ENCODE data around the gene ISX.

ISX gene

DNA sequence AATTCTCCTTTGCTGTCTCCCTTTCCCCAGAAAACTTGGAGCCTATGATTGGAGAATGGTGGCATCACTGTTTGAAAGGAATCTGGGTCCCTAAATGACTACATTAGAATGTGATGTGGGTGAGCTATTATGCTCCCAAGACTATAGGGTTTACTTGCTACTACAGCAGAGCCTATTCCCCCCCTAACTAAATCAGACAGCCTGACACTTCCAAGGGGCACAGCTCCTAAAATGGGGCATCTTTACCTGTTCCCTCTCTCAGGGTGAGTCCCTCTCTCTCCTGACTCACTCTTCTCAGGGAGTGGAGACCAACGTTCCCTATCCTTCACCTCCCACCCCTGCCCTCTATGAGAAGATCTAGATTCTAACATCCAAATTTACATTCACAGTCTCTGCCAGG is 775 bp upstream of the ISX start:
- no peak for DNase-seq (ENCODE audit: insufficient read length, low spot score)
- FAIRE-seq, result no peak
- TF ChIP-seq, protein P1, sequence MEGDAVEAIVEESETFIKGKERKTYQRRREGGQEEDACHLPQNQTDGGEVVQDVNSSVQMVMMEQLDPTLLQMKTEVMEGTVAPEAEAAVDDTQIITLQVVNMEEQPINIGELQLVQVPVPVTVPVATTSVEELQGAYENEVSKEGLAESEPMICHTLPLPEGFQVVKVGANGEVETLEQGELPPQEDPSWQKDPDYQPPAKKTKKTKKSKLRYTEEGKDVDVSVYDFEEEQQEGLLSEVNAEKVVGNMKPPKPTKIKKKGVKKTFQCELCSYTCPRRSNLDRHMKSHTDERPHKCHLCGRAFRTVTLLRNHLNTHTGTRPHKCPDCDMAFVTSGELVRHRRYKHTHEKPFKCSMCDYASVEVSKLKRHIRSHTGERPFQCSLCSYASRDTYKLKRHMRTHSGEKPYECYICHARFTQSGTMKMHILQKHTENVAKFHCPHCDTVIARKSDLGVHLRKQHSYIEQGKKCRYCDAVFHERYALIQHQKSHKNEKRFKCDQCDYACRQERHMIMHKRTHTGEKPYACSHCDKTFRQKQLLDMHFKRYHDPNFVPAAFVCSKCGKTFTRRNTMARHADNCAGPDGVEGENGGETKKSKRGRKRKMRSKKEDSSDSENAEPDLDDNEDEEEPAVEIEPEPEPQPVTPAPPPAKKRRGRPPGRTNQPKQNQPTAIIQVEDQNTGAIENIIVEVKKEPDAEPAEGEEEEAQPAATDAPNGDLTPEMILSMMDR (IDR thresholded peaks at IDR 0.05; ENCODE audit: insufficient read depth, missing control alignments), result no peak

DNA sequence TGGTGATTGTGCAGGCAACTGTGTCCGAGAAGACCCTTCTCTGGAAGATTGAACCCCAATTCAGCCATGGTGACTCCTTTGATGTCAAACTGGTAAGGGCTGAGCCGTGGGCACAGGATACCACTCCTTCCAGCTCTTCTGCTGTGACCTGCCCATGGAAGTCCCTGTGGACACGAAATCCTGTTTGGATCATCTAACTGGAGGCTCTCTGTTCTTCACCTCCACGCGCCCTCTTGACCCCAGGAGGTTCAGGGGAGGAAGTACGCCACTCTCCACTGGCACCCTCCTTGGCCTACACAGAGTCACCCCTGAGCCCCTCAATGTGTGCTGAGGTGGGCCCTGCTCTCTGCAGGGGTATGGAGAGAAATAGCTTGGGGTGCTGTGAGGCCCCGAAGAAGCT is 810 bp downstream of the ISX start:
- no peak for FAIRE-seq

DNA sequence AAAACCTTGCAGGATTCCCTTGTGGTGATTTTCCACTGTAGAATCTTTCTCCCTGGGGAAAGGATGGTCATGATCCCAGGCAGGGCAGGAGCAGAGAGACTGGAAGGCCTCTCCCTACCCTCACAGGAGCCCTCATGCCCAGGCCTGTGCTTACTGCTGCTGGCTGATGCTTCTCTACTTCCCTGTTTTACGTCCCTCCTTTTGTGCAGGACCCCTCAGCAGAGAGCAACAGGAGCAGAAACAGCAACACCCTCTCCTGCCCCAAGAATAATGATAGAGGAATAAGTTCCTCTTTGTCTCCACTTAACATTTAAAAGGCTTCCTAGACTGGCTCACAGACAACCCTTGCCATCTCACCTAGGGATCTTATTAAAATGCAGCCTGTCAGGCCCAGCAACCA is 3.6 kb downstream of the ISX start:
- TF ChIP-seq, protein P1 (IDR thresholded peaks at IDR 0.05; ENCODE audit: insufficient read depth, missing control alignments), result no peak
- no peak for FAIRE-seq
- DNase-seq (ENCODE audit: insufficient read length, low spot score), result no peak

More for the DNA sequence above, 810 bp downstream of the ISX start:
- TF ChIP-seq, protein P1 (IDR thresholded peaks at IDR 0.05; ENCODE audit: insufficient read depth, missing control alignments), result no peak
- no peak for DNase-seq (ENCODE audit: insufficient read length, low spot score)

DNA sequence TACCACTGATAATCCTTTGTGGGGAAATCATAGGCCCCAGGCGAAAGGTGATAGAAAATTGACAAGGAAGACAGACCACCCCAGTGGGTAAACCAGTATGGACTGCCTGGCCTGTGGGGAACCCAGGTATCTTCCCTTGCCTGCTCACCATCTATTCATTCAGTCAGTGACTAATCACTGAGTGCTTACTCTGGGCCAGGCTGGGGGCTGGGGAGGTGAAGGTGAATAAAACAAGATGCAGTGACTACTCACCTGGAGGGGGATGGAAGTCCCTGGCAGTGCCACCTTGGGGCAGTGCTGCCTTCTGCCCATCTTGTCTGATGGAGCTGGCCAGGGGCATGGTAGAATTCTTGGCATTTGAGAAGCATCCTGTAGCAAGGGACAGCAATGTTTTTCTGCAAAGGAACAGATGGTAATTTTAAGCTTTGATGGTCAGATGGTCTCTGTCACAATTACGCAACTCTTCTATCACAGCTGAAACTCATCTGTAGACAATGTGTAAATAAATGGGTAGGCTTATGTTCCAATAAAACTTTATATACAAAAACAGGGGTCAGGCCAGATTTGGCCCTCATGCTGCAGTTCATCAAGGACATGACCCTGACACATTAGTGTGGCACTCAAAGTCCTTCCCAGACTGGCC is 4.6 kb downstream of the ISX start:
- no peak for DNase-seq (ENCODE audit: insufficient read length, low spot score)
- TF ChIP-seq, protein P1 (IDR thresholded peaks at IDR 0.05; ENCODE audit: insufficient read depth, missing control alignments), result no peak
- FAIRE-seq, result no peak

DNA sequence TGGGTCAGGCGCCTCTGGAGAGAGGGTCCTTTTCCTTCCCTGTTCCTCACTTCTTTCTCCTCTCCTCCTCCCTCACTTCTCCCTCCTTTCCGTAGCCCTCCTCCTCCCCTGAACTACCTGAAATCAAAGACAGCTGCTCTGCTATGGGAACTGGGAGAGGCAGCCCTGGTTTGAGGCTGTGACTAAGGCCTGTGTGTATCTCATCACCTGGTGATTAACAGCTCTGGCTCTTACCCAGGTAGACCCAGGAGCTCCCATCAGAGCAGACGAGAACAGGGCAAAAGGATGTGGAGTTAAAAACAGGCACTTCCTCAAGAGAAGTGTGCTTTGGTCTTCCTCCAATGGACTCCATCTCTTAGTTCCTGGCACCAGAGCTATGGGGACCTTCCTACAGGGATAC is 5.8 kb downstream of the ISX start:
- DNase-seq (ENCODE audit: insufficient read length, low spot score), result no peak
- TF ChIP-seq, protein P1 (IDR thresholded peaks at IDR 0.05; ENCODE audit: insufficient read depth, missing control alignments), result no peak
- no peak for FAIRE-seq

DNA sequence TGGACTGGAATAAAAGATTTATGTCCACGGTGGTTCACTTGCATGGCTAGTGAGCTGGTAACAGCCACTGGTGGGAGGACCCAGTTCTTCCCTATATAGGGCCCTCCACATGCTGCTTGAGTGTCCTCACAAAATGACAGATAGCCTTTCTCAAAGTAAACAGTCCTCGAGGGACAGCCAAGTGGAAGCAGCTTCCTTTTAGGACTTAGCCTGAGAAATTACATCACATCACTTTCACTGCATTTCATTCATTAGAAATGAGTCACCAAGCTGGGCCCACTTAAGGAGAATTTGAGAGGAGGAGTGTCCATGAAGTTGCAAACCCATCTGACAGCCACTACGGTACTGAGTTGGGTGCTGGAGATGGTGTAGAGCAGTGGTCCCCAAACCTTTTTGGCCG is 7.0 kb downstream of the ISX start:
- DNase-seq (ENCODE audit: insufficient read length, low spot score) (no peak), FAIRE-seq (no peak)

DNA sequence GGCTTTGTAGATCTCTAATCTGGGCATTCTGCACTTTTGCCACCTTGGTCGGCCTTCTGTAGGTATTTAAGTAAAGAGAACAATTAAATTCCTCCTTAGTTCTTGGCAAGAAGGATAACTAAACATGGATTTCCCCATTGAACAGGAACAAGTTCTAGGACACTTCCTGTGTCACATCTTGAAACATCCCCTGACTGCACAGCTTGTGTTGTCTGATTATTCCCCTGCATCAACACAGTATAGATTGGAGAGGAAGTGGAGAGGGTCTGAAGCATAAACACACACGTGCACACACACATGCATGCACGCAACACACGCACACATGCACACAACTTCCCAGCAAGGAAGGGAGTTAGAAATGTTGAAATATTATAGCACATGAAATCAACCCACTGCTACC is 8.6 kb downstream of the ISX start:
- DNase-seq (ENCODE audit: insufficient read length, low spot score), result no peak
- FAIRE-seq, result no peak
- TF ChIP-seq, protein P1 (IDR thresholded peaks at IDR 0.05; ENCODE audit: insufficient read depth, missing control alignments), result no peak

More for the DNA sequence above, 7.0 kb downstream of the ISX start:
- TF ChIP-seq, protein P1 (IDR thresholded peaks at IDR 0.05; ENCODE audit: insufficient read depth, missing control alignments), result no peak

Measured in D721Med (cell line).